ENCODE measurements around the gene PDCD4.

DNA sequence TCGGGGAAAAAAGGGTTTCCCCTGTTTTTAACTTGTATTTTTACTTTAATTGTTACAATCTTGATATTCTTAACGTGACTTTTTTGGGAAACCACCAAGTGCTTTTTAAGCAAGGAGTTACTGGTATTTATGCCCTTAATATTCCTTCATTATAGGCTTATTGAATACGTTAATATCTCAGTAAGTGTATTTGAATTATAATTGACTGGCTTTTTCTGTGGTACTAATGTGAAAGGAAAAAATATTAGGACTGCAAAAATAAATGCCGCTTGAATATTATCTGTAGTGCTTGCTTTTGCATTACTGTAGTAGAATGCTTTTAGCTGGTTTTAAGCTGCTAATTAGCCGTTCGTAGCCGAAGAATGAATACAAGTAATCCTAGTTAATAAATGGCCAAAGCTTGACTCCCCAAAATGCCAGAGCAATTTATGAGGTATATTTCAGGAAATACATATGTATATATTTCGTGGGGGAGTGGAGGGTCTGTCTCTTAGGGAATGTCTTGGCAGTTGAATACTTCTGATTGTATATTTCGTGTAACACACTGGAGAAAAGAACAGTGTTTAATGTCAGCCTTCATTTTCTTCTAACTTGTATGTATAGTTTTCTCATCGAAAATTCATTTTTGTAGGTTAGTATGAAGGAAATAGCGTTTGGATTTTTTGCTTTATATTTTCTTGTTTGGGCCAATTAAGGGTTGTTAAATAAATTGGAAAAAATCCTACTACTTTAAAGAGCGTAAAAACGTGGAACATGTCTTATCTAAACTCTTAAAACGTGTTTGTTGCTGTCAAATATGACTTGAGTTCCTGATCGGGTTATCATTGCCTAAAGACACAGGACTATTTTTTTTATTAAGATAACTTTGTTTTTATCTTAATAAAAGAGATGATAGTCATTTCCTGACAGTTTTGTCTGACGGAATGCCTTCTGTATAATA is 1.5 kb downstream of the PDCD4 start:
- TF ChIP-seq FOXM1 (IDR thresholded peaks at IDR 0.05; ENCODE audit: borderline replicate concordance) (no peak), TARDBP (IDR thresholded peaks at IDR 0.05) (no peak), BHLHE40 (IDR thresholded peaks at IDR 0.05; ENCODE audit: borderline replicate concordance) (no peak), SP1 (IDR thresholded peaks at IDR 0.05) (no peak), SUZ12 (IDR thresholded peaks at IDR 0.05) (no peak), FOXK2 (IDR thresholded peaks at IDR 0.05) (no peak), FOXA1 (IDR thresholded peaks at IDR 0.05) (no peak), LEF1 (IDR thresholded peaks at IDR 0.05; ENCODE audit: borderline replicate concordance) (no peak), ARNT (IDR thresholded peaks at IDR 0.05) (no peak), L3MBTL2 (conservative IDR thresholded peaks at IDR 0.05) (no peak), ZNF384 (IDR thresholded peaks at IDR 0.05) (no peak)
- TF ChIP-seq, protein P1, sequence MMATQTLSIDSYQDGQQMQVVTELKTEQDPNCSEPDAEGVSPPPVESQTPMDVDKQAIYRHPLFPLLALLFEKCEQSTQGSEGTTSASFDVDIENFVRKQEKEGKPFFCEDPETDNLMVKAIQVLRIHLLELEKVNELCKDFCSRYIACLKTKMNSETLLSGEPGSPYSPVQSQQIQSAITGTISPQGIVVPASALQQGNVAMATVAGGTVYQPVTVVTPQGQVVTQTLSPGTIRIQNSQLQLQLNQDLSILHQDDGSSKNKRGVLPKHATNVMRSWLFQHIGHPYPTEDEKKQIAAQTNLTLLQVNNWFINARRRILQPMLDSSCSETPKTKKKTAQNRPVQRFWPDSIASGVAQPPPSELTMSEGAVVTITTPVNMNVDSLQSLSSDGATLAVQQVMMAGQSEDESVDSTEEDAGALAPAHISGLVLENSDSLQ (IDR thresholded peaks at IDR 0.05) = no peak

Measured in HEK293T (cell line).